Stimulated activated CD8-positive, alpha-beta memory T cell treated with anti-CD3 and anti-CD28 coated beads, Interleukin-7, amount 100 ng/mL, for 48 hours (primary cell): Measurements from ENCODE around the gene RNF25.

Source experiments
- DNase-seq, 2 donors: peaks; one replicate each; pipeline ENCODE4 v3.0.0-alpha.2; 2020; ENCODE audit warnings: low read depth in 1 of 2; ENCODE audit errors: extremely low read depth in 1 of 2

The RNF25 gene

DNA sequence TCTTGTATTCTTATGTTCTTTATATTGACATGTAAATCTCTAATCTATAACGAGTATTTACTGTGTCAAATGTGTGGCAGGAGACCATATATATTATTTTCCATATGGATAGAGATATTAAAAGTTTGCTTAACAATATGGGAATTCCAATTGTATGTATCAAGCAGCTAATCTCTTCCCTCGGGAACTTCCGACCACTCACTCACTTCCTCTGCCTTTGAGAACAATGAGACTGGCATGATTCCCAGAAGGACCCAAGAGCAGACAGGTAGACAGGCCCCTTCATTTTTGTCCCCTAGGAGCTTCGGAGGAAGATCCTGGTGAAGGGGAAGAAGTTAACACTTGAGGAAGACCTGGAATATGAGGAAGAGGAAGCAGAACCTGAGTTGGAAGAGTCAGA lies 40.0 kb downstream of the RNF25 start:
- no peak for DNase-seq

DNA sequence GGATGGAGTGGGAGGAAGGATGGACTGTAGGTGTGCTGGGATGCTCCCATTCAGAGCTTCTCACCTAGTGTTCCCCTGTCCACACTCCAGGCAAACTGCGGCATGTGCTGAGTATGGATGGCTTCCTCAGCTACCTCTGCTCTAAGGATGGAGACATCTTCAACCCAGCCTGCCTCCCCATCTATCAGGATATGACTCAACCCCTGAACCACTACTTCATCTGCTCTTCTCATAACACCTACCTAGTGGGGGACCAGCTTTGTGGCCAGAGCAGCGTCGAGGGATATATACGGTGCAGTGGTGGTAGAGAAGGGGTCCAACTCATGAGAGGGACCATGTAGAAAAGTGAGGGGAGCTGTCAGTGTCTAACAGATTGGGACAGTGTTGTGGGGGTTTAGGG lies 43.9 kb downstream of the RNF25 start:
- DNase-seq = no peak

DNA sequence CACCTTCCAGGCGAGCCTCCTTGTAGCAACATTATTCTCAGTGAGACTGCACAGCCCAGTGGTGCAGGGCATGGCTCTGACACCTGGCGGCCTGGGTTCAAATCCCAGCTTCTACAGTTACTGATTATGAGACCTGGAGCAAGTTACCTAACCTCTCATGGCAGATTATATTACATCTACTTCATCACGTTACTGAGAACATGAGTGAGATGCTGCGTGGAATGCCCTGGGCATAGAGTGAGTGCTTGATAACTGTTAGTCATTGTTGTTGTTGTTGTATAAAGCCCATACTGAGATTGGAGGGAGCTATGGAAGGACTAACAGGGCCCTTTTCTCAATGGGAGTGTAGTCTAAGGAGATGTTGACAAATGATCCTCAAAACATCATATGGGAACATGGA lies 45.4 kb downstream of the RNF25 start:
- no peak for DNase-seq

DNA sequence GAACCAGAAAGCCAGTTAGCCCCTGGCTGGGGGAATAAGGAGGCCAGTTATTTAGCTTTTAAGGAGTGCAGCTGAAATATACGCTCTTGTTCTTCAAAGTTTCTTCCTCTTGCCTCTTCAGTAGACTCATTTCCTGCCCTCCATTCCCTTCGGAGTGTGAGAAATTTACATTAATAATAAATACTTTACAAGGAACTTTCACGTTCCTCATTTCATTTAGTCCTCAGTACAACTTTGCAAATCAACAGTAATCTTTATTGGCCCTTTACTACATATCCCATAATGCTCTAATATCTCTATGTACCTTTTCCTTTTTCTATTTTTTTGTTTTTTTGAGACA lies 48.5 kb downstream of the RNF25 start:
- no peak for DNase-seq

DNA sequence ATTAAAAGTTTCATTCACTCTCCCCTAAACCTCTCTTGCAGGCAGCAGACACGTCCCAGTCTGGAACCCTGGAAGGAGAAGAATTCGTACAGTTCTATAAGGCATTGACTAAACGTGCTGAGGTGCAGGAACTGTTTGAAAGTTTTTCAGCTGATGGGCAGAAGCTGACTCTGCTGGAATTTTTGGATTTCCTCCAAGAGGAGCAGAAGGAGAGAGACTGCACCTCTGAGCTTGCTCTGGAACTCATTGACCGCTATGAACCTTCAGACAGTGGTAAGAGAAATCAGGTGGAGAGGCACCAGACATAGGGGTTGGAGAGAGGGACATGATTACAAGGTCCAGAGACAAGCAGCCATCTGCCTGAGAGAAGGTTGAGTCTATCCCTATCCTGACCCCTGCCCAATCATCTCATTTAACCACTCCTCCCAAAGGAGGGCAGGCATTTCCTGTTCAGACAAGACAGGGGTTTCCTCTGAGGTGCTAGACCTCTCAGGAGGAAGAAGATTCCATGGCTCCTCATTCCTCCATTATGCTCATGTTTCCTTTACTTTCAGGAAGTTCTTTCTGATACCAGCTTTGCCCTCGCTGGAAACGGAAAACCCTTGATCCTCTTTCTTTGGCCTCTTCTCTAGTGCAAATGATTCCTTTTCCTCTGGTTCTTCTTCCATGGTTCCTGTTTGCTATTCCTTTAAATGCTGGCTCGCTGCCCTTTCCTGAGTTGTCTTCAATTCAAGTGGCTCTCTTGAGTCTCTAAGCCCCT lies 49.0 kb downstream of the RNF25 start:
- no peak for DNase-seq

DNA sequence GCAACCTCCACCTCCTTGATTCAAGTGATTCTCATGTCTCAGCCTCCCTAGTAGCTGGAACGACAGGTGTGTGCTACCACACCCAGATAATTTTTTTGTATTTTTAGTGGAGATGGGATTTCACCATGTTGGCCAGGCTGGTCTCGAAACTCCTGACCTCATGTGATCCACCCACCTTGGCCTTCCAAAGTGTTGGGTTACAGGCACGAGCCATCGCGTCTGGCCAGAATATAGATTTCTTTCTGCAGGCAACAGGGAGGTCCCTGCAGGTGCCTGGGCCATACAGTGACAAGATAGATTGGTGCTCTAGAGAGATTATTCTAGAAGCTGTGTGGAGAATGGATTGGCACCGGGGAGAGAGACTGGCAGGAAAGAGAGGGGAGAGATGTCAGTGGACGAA lies 50.8 kb downstream of the RNF25 start:
- DNase-seq = no peak

DNA sequence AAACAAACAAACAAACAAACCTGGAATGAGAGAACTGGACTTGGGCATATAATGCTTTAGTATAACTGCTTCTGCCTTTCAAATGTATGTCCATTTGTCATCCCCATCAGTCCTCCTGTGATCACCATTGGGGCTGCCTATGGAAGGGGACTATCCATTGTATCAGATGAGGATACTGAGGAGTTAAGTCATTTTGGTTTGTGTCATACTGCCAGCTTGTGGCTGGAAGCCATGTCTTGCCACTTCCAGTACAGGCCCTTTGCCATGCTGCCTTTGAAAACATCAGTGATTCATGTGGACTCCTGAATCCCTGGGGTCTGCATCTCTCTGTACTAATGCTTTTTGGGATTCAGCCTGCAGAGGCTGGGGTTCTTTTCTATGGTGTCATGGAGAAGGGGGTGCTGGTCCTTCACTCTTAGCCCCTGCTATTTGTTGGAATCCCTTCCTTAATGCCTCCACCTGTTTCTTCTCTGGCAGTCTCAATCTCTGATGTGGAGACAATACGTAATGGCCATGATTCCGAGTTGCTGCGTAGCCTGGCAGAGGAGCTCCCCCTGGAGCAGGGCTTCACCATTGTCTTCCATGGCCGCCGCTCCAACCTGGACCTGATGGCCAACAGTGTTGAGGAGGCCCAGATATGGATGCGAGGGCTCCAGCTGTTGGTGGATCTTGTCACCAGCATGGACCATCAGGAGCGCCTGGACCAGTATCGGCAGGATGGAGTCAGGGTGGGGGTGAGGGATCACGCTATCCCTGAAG lies 53.5 kb downstream of the RNF25 start:
- no peak for DNase-seq

DNA sequence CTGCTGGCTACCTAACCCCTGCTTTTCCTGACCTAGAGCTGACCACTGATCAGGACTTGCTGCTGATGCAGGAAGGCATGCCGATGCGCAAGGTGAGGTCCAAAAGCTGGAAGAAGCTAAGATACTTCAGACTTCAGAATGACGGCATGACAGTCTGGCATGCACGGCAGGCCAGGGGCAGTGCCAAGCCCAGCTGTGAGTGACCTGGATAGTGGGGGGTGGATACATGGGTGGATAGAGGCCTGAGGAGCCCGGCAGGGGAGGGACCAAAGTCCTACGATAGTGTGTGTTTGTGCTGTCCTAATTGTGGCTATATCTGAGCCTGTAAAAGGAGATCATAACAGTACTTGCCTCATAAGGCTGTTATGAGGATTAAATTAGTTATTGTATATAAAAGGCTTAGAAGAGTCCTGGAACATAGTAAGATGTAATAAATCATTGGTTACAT lies 55.9 kb downstream of the RNF25 start:
- no peak for DNase-seq
